Keratinocyte (primary cell): ENCODE measurements around the gene MFSD11. TPM values are rescaled to one million over a fixed set of nuclear protein-coding genes. Genes with fewer than 3 reads are reported as not detected.

Experiments used
- DNase-seq: peaks from one replicate; pipeline ENCODE4 v3.0.0-alpha.2; 2011; ENCODE audit warnings: low read depth, missing footprints, low spot score
- FAIRE-seq: peaks from 2 replicates; lab custom pipeline; 2011; peaks lifted over from hg19 to GRCh38; lab: Jason Lieb, UNC
- H2AFZ ChIP-seq: 2 replicates; pipeline ENCODE4 v1.6.0; 2012; ENCODE audit warnings: low read length, control low read depth, inconsistent platforms; ENCODE audit not compliant: control insufficient read depth
- H3K27ac ChIP-seq: 2 replicates; pipeline ENCODE4 v1.5.1; 2011; ENCODE audit warnings: low read length; ENCODE audit not compliant: control insufficient read depth, insufficient read depth
- H3K27me3 ChIP-seq: 3 replicates; pipeline ENCODE4 v1.6.0; 2011; ENCODE audit warnings: low read length; ENCODE audit not compliant: control insufficient read depth, insufficient read depth; ENCODE audit errors: extremely low read depth
- H3K36me3 ChIP-seq, 2 experiments: 2 replicates in 1 of 2; 3 replicates in 1 of 2; pipeline ENCODE4 v1.5.1; 2011; ENCODE audit warnings: low read length in 2 of 2, mild to moderate bottlenecking in 1 of 2; ENCODE audit not compliant: control insufficient read depth in 2 of 2, insufficient read depth in 2 of 2; ENCODE audit errors: extremely low read depth in 1 of 2
- H3K4me1 ChIP-seq: 3 replicates; pipeline ENCODE4 v1.5.1; 2011; ENCODE audit warnings: low read length; ENCODE audit not compliant: control insufficient read depth, insufficient read depth; ENCODE audit errors: extremely low read depth
- H3K4me2 ChIP-seq: 3 replicates; pipeline ENCODE4 v1.6.0; 2011; ENCODE audit warnings: low read depth, low read length; ENCODE audit not compliant: control insufficient read depth, insufficient read depth; ENCODE audit errors: extremely low read depth
- H3K4me3 ChIP-seq, 3 experiments: fragments of 200-600 bp in 1 of 3; sonication (generic) in 1 of 3; 2 replicates in 2 of 3; 3 replicates in 1 of 3; pipeline ENCODE4 v1.5.1; 2011 to 2016; ENCODE audit warnings: low read length in 3 of 3, mild to moderate bottlenecking in 3 of 3, control low read depth in 2 of 3, inconsistent platforms in 1 of 3, low read depth in 1 of 3, mixed read lengths in 1 of 3, mixed run types in 1 of 3, moderate library complexity in 1 of 3; ENCODE audit not compliant: control insufficient read depth in 2 of 3, insufficient read depth in 2 of 3; ENCODE audit errors: extremely low read depth in 1 of 3
- H3K79me2 ChIP-seq: 2 replicates; pipeline ENCODE4 v1.6.0; 2012; ENCODE audit warnings: low read length; ENCODE audit not compliant: control insufficient read depth, insufficient read depth
- H3K9ac ChIP-seq: 3 replicates; pipeline ENCODE4 v1.6.0; 2011; ENCODE audit warnings: low read length; ENCODE audit not compliant: control insufficient read depth, insufficient read depth; ENCODE audit errors: extremely low read depth
- H3K9me1 ChIP-seq: 3 replicates; pipeline ENCODE4 v1.6.0; 2011; ENCODE audit warnings: low read length; ENCODE audit not compliant: control insufficient read depth, insufficient read depth; ENCODE audit errors: extremely low read depth
- H3K9me3 ChIP-seq: 2 replicates; pipeline ENCODE4 v1.5.1; 2012; ENCODE audit warnings: low read depth, low read length; ENCODE audit not compliant: control insufficient read depth
- H4K20me1 ChIP-seq: 3 replicates; pipeline ENCODE4 v1.6.0; 2011; ENCODE audit warnings: low read length; ENCODE audit not compliant: control insufficient read depth, insufficient read depth; ENCODE audit errors: extremely low read depth
- CTCF ChIP-seq, 3 experiments: IDR thresholded peaks in 1 of 3; conservative IDR thresholded peaks in 1 of 3; optimal IDR thresholded peaks in 1 of 3; 2 replicates in 2 of 3; 3 replicates in 1 of 3; pipeline versions ENCODE3 to v1.5.1; 2011; ENCODE audit warnings: low read length in 3 of 3, mild to moderate bottlenecking in 3 of 3, moderate library complexity in 2 of 3, control low read depth in 1 of 3, inconsistent platforms in 1 of 3; ENCODE audit not compliant: insufficient read depth in 2 of 3; ENCODE audit errors: extremely low read depth in 1 of 3
- EZH2 ChIP-seq: IDR thresholded peaks from one replicate; pipeline ENCODE4 v1.6.1; 2012; ENCODE audit warnings: inconsistent platforms, mild to moderate bottlenecking, low read length, moderate library complexity
- dilution Hi-C: fragments of 300-500 bp; cut with MboI; formaldehyde crosslinking; loops from one replicate; pipeline ENCODE4 v1.7.0; 2020; ENCODE audit warnings: low sequenced_read_pairs; ENCODE audit not compliant: extremely low pct_ligation_motif_present
- polyA plus RNA-seq, 5 experiments: library from polyadenylated mRNA; depleted of rRNA in 3 of 5; stranded (reverse) in 3 of 5; stranded (forward) in 1 of 5; unstranded in 1 of 5; fragments of >200 nt; gene quantifications; 1 replicate in 1 of 5; 2 replicates in 3 of 5; 3 replicates in 1 of 5; pipeline versions ENCODE4 v1.2.1 to v1.2.3, GENCODE V29; 2011 to 2012; ENCODE audit warnings: missing spikeins in 2 of 5, low read depth in 1 of 5, low replicate concordance in 1 of 5

The MFSD11 gene
- polyA plus RNA-seq, 1 donor (not counting 4 experiments of a cell fraction or from before 2014, with no cell fraction given), result 14.6 TPM

GRCh38 chr17:76720941-76721340, 17.0 kb upstream of the MFSD11 start:
- Histone ChIP-seq H3K4me2 (no peak overlapping the region), H3K9me1 (no peaks in the 10 kb centered on the region), H3K79me2 (peaks cover 47% of the 10 kb centered on the region), H3K4me3 (no peak overlapping the region), H3K27me3 (no peaks in the 10 kb centered on the region), H3K9me3 (no peaks in the 10 kb centered on the region), H3K27ac (no peak overlapping the region), H3K36me3 (peaks cover 49 to 55% of the 10 kb centered on the region in 2 experiments), H3K9ac (no peak overlapping the region), H3K4me1 (peaks cover 13% of the 10 kb centered on the region), H2AFZ (no peak overlapping the region), H4K20me1 (peaks cover 2% of the 10 kb centered on the region)
- no peak for FAIRE-seq
- no peak for TF ChIP-seq EZH2
- no peak for TF ChIP-seq CTCF (optimal IDR thresholded peaks at IDR 0.05 in 1 of 3, IDR thresholded peaks at IDR 0.05 in 1 of 3, conservative IDR thresholded peaks at IDR 0.05 in 1 of 3; ENCODE audit: extremely low read depth in 1 of 3, insufficient read depth in 2 of 3, low read length in 3 of 3)
- dilution Hi-C loops, result no loop called here
- DNase-seq, result no peak

- FAIRE-seq, result no peak
- H3K79me2 ChIP-seq, result peaks cover 48% of the 10 kb centered on the region
- dilution Hi-C loops, result no loop called here
Measured at GRCh38 chr17:76721463-76721862, 16.5 kb upstream of the MFSD11 start.

More at GRCh38 chr17:76721463-76721862, 16.5 kb upstream of the MFSD11 start:
- TF ChIP-seq EZH2, result no peak
- TF ChIP-seq CTCF (optimal IDR thresholded peaks at IDR 0.05 in 1 of 3, IDR thresholded peaks at IDR 0.05 in 1 of 3, conservative IDR thresholded peaks at IDR 0.05 in 1 of 3; ENCODE audit: extremely low read depth in 1 of 3, insufficient read depth in 2 of 3, low read length in 3 of 3), result no peak
- H3K27ac ChIP-seq, result no peak overlapping the region
- H3K9ac ChIP-seq, result no peak overlapping the region
- H3K4me2 ChIP-seq, result no peak overlapping the region
- no peak for DNase-seq
- no peaks in the 10 kb centered on the region for H3K9me3 ChIP-seq
- no peak overlapping the region for H2AFZ ChIP-seq
- H3K4me3 ChIP-seq, result no peak overlapping the region
- peaks cover 2% of the 10 kb centered on the region for H4K20me1 ChIP-seq
- peaks cover 45 to 55% of the 10 kb centered on the region in 2 experiments for H3K36me3 ChIP-seq
- H3K4me1 ChIP-seq, result peaks cover 12% of the 10 kb centered on the region
- no peaks in the 10 kb centered on the region for H3K27me3 ChIP-seq
- H3K9me1 ChIP-seq, result no peaks in the 10 kb centered on the region
